Activated CD8-positive, alpha-beta memory T cell treated with anti-CD3 and anti-CD28 coated beads for 24 hours (primary cell): ENCODE measurements around the gene HDC.

Source experiments
- DNase-seq: peaks from one replicate; pipeline ENCODE4 v3.0.0-alpha.2; 2020

The HDC gene, protein sequence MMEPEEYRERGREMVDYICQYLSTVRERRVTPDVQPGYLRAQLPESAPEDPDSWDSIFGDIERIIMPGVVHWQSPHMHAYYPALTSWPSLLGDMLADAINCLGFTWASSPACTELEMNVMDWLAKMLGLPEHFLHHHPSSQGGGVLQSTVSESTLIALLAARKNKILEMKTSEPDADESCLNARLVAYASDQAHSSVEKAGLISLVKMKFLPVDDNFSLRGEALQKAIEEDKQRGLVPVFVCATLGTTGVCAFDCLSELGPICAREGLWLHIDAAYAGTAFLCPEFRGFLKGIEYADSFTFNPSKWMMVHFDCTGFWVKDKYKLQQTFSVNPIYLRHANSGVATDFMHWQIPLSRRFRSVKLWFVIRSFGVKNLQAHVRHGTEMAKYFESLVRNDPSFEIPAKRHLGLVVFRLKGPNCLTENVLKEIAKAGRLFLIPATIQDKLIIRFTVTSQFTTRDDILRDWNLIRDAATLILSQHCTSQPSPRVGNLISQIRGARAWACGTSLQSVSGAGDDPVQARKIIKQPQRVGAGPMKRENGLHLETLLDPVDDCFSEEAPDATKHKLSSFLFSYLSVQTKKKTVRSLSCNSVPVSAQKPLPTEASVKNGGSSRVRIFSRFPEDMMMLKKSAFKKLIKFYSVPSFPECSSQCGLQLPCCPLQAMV

DNA sequence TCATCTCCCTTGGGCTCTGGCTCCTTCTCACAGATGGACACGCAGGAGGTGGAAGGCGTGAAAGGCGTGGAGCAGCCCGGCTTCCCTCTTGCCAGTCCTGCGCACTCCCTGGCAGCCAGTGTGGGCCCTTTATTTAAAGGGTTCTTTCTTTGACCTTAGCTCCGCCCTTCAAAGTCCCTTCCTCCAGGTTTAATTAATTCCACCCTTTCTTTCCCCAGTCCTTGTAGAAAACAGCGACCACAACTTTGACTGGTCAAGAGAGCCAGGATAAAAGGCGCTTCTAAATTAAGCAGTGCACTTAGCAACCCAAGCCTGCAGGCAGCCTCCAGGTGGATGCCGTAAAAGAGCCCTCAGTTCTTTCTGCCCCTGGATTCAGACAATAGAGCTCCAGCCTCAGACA, at the start of gene HDC:
Gene HDC, minus strand, starts transcription at position 107 of the 400 bp plus-strand sequence. Its CDS starts 103 bp downstream, at position 4.
- no peak for DNase-seq

DNA sequence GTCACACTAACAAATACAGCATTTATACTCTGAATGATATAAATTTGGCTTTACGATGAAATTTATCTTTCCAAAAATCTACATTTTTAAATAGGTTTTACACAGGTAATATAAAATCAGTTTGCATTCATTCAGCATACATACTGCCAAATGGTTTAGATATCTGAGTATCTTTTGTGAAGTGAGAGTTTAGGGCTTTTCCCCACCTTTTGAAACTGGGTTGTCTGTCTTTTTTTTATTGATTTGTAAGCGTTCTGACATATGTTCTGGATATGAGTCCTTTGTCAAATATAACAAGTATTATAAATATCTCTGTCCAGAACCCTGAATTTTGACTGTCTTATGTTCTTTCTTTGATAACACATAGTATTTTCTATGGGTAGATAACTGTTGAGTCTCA, 47.1 kb upstream of the HDC start:
- no peak for DNase-seq

DNA sequence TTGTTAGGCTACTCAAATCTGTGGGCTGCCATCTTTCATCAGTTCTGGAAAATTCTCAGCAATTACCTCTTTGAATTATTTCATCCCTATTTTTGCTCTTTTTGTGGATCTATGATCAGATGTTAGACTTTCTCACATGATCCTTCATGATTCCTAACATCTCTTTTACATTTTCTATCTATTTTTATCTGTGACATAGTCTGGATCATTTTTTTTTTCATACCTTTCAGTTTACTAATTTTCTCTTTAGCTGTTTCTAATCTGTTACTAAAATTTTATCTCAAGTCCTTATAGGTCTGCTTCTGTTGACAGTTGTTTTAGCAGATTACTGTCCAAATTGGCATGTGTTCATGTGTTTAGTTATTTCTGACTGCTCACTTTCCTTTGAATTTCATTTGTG, 42.3 kb upstream of the HDC start:
- DNase-seq, result no peak

DNA sequence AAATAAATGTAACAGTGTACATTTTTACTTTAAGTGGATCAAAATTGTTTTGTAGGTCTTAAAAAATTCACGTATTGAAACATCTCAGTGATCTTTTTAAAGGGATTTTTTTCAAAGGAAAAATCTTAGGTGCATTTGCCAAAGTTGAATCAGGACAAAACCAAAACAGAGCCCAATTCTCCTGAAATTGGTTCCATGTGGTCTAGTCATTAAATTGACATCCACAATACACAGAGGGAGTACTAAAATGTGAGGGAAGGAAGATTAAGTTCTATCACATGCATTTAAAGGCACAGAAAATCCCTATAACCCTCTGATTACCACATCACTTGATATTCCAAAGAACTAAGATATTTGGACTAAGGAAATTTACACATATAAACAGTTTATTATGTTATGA, 39.3 kb upstream of the HDC start:
- DNase-seq, result no peak

DNA sequence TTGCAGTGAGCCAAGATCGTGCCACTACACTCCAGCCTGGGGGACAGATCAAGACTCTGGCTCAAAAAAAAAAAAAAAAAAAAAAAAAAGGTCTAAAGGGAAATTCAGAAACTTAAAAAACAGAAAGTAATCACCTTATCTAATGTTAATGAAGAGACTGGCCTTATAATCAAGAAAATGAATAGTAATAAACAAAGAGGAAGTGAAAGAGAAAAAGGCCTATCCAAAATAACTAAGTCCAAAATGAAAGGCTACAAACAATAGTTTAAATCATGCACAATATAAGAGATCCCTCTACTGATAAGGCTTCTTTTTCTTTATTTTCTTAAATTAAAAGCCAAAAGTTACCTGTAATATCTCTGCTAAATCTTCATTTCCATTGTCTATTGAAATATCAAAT, 37.1 kb upstream of the HDC start:
- no peak for DNase-seq

DNA sequence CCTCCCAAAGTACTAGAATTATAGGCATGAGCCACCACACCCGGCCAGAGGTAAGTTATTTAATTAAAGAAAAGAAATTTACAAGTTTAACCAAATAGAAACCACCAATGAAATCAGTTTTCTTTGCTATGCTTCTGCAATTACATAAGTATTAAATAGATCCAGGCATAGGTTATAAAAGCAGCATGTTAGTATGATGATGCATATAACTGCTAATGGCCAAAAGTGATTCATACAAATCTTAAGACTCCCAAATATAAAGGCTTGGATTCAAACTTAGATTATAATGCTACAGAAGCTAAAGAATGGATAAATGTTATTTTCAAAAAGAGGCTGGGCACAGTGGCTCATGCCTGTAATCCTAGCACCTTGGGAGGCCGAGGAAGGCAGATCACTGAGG, 32.8 kb upstream of the HDC start:
- no peak for DNase-seq

DNA sequence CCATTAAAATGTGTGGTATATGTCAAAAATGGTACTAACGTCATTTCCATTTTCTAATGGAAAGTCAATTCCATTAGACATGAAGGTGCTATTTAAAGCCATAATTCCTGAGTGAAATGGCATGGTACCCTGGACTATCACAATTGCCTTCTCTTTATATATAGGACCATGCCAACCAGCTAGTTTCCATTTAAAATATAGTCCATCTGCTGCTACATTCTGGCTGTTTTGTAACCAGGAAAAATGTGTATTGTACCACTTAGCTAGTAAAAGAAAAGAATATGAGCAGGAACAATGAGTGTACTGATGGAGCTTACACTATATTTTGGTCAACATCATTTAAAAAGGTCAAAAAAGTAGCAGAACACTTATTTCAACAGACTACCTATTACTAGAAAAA, 30.4 kb upstream of the HDC start:
- DNase-seq, result no peak

DNA sequence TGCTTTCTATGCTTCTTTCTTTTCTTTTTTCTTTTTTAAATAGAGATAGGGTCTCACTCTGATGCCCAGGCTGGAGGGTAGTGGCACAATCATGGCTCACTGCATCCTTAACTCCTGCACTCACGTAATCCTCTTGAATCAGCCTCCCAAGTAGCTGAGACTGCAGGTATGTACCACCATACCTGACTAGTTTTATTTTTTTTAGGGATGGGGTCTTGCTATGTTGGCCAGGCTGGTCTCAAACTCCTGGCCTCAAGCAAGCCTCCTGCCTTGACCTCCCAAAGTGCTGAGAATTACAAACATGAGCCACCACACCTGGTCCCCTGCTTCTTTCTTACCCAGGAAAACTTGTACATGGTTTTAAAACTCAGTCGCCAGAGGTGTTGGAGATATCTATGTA, 24.2 kb upstream of the HDC start:
- DNase-seq, result no peak

DNA sequence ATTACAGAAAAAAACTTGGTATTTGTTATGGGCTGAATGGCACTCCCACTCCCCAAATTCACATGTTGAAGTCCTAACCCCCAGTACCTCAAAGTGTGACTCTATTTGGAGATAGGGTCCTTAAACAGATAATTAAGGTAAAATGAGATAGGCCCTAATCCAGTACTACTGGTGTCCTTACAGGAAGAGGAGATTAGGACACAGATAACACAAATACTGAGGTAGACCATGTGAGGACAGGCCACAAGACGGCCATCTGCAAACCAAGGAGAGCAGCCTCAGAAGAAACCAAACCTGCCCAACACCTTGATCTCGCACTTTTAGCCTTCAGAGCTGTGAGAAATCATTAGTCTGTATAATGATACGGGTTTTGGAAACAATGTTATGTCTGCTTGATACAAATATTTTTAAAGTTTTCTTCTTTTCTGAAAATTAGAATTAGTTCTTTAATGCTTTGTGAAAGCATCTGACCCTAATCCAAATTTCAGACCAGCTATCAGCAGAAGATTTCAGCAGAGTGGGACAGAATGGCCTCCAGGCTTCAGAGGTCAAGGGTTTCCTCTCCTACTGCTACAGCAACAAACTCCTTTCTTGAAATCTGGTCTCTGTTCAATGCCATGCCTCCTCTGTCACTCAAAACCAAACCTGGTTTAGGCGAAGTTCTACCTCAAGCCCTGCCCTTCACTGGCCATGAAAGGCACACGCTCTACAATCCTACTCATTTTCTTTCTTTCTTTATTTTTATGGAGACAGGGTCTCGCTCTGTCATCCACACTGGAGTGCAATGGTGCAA, 22.0 kb upstream of the HDC start:
- DNase-seq, result no peak

DNA sequence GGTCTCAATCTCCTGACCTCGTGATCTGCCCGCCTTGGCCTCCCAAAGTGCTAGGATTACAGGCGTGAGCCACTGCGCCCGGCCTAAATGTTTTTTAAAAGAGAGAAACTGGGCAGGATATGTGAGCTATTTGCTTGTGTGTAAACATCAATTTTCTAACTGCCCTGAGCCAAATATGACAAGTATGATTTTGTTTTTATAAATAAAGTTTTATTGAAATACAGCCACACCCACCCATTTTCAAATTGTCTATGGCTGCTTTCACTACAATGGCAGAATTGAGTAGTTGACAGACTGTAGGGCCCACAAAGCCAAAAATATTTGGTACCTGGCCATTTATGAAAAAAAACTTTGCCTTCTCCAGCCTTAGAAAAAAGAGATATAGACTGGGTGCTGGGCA, 15.9 kb upstream of the HDC start:
- DNase-seq, result no peak

DNA sequence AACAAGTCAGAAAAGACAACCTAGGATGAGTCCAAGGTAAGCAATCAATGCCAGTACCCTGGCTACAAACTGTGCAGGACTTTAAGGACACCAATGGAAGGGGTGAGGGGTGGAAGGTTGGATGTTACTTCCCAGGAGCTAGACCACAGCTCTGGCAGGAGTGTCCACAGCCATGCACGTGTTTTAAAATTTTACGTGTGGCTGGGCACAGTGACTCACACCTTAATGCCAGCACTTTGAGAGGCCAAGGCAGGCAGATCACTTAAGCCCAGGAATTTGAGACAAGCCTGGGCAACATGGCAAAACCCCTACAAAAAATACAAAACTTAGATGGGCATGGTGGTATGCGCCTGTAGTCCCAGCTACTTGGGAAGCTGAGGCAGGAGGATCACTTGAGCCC, 14.7 kb upstream of the HDC start:
- no peak for DNase-seq

DNA sequence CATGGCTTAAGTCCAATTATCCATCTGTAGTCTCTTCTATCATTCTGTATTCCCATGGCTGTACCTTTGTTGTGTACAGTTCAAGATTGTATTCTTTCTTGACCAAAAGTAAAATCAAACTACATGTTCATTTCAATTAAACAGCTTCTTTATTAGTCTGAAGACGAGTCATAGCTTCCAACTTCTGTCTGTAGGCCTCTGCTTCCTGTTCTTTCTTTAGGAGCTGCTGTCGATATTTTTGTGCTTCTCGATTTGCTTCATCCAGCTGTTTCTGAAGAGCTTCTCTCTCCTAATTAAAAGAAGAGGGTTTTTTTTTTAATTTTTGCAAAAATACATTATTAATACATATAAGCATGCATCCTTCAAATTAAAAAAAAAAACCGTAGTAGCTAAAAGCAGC, 13.0 kb upstream of the HDC start:
- DNase-seq, result no peak

DNA sequence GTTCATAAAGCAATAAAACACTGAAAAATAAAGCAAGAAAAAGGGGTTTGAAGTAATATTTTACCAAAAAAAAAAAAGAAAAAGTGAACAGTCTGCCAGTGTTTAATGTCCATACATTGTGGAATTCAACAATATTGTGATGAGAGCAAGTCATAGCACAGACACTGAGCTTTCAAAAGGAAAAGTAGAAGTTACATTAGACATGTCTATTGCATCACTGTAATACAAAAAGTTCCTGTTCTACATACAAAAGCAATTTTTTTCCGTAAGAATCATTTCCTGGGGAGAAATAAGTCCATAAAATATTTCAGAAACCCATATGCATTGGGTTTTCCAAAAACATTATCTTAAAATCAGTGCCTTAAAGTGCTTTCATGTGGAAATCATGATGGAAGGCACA, 11.8 kb upstream of the HDC start:
- DNase-seq, result no peak

DNA sequence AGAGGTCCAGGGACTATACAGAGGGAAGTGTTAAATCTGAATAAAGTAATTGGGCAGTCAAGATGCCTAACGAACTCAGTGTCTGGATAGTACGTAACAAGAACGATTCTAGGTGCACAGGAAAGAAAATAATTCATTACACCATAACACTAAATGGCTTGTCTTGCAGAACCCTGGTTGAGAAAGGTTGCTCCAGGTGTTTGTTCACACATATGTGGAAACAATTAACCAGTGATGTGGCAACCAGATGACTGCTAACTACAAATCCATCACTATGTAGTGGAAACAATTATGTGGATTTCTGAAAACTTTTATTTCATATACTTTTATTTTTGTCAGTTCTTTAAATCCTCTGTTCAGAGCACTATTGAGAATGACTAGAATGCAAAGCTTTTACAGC, 10.4 kb upstream of the HDC start:
- no peak for DNase-seq

DNA sequence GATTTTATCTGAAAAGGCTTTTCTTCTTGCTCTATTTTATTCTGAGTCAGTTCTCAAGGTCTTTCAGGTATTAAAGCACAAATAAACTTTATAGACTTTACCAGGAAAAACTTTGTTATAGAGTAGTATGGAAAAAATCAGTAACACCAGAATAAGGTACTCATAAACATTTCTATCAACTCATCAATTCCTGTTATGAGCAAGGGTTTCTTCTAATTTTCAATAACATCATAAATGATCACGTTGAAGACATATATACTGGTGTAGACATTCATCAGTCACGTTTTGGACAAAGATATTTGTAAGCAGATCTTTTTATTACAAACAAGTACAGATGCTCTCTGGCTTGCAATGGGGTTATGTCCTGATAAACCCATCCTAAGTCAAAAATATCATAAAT, 9.6 kb upstream of the HDC start:
- DNase-seq, result no peak

DNA sequence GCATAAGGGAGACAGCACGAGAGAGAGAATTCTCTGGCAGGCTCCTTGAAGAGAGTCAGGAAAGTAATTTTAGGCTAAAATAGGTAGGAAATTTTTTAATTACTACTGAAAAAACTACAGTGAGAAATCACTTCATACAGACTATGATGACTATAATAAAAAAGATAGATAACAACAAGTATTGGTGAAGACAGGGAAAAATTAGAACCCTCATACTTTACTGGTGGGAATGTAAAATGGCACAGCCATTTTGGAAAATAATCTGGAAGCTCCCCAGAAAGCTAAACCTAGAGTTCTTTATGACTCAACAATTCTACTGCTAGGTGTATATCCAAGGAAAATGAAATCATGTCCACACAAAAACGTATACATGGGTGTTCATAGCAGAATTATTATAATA, 2.1 kb upstream of the HDC start:
- no peak for DNase-seq

DNA sequence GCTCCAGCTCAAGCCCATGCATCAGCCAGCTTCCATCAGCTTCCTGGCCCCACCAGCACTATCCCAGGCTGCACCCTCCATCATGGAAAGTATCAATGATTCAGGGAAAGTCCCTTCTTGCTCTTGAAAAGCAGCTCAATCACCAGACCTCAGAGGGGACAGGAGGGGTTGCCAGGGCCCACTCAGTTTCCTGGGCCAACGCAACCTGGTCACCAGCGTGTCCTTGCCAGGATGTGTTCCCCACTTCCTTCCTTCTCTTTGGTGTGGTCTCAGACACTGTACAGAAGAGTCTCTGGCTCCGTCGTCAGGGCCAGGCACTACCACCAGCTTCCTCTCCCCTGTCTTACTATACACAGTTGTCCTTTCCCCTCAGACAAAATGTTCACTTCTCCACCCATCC, 3.0 kb downstream of the HDC start:
- peak; percentile 69 for DNase-seq

DNA sequence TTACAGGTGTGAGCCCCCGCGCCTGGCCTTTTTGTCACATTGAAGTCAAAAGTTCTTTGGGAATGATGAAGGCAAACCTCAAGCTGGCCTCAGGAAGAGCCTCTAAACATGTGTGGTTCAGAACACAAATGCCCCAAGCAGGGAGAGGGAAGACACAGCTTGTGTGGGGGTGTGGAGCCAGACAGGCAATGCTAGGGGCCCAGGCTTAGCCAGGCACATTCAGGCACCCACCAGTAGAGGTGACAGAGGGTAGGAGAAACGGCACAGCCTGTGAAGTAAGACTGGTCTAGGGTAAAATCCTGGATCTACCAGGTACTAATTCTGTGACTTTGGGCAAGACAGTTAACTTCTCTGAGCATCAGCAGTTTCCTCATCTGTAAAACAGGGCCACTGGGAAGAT, 3.5 kb downstream of the HDC start:
- peak; percentile 63 for DNase-seq

DNA sequence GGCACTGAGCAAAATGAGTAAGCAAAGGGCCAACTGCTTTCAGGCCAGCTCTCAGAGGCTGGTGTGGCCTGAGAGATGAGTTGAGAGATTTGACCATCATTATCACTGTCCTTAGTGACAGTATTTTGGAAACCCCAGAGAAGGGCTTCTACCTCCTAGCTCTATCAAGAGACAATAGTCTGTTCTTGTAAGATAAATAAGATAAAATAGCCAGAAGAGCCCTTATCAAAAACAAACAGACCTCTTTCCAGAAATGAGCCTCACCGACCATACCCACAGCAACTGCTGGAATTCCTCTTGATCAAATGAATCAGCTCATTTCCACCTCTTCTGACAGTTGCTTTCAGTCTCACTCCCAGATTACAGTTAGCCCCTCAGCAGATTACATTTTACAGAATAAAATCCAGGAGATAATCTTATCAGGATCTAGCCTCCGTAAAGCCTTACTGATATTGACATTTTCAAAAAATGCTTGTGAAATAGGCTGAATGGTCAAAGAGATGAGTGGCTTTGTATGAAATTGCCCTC, 4.5 kb downstream of the HDC start:
- no peak for DNase-seq

DNA sequence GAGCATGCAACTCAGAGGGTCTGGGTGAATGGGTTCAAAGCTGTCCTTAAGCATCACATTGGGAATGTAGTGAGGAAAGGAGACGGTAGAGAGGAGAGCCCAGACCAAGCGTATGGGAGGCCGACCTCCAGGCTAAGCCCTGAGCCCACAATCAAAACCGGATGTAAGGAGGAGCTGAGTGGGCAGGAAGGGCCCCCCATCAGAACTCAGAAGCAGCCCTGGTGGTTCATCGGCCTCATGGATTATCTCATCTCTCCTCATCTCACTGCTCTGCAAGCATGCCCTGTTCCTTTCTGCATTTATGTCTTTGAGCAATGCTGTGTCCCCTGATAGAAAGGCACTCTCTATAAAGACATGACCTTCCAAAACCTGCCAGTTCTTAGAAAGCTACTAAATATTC, 6.2 kb downstream of the HDC start:
- no peak for DNase-seq

DNA sequence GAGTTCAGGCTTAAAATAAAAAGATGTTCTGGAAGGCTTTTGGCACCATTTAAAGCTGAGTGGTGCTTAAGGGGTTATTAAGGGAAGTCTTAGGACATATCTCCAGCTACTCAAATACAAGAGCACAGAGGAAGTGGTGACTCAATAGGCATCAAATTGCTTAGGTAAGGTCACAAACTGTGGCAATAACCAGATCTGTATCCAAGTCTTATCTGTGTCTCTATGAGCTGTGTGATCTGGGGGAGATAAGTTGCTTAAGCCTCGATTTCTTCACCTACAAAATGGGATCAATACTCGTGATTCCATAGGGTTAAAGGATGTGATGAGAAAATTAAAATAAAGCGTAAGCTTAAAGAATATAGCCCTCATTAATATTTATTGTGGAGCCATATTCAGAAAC, 7.6 kb downstream of the HDC start:
- no peak for DNase-seq

DNA sequence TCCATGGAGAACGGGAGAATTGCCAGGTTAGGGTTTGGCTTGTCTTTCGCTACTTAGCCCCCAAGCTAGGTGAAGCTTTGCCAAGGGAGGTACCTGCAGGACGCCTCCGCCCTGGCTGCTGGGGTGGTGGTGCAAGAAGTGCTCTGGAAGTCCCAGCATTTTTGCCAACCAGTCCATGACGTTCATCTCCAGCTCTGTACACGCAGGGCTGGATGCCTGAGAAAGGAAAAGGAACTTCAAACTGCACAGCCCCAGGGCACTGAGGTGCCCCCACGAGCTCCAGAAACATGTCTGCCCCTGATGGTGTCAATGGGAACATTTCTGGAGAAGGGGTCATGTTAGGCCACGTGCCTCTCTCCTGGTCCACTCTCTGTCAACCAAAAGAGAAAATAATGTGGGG, 8.2 kb downstream of the HDC start:
- no peak for DNase-seq

DNA sequence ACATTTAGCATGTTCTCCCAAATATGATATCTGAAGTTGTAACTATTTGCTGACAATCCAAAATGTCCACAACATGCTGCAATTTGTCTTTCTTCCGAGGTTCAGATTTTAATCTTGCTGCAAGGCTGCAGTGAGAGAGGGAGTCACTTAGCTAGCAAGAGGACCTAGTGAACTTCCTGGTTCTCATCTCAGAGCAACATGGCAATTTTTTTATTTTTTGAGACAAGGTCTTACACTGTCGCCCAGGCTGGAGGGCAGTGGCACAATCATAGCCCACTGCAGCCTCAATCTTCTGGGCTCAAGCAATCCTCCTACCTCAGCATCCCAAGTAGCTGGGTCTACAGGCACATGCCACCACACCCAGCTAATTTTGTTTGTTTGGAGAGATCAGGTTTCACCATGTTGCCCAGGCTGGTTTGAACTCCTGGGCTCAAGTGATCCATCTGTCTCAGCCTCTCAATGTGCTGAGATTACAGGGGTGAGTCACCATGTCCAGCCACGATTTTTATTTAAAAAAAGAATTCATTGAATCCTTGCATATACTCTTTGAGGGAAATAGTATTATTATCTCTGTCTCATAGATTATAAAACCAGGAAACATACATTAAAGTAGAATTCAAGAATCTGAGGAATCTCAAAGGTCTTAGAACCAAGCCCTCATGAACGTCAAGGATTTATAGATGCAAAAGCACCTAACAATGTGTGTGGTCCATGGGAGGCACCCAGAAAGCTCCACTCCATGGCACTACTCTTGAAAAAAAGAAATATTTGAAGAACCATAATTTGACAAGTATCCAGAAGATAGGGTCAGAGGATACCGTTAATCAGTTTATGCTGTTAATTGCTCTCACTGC, 9.1 kb downstream of the HDC start:
- no peak for DNase-seq
